Measurements from ENCODE around the gene POLE. TPM values are rescaled to one million over a fixed set of nuclear protein-coding genes. Genes with fewer than 3 reads are reported as not detected.

Gene POLE
- total RNA-seq, 2 experiments from 2014 or later, result 157 to 230 TPM

- Histone ChIP-seq H3K4me2 (ENCODE audit: low read length) (no peak overlapping the region), H2AFZ (ENCODE audit: low read length) (no peak overlapping the region), H3K36me3 (ENCODE audit: insufficient read depth, low read length) (peaks cover 33% of the 10 kb centered on the region), H3K4me1 (ENCODE audit: insufficient read depth, low read length, poor library complexity, severe bottlenecking) (peaks cover 9% of the 10 kb centered on the region), H3K4me3 (ENCODE audit: low read depth, low read length, poor library complexity, severe bottlenecking) (no peak overlapping the region), H3K9me2 (ENCODE audit: insufficient read depth, low read length) (no peaks in the 10 kb centered on the region), H3K79me2 (ENCODE audit: insufficient read depth, low read depth, low read length) (peaks cover 27% of the 10 kb centered on the region), H3K9me3 (ENCODE audit: low read length) (no peaks in the 10 kb centered on the region), H4K20me1 (ENCODE audit: insufficient read depth, low read length) (peaks cover 6% of the 10 kb centered on the region; the same call in 1 of the 2 replicates), H3K27ac (ENCODE audit: low read depth, low read length, poor library complexity, severe bottlenecking) (no peak overlapping the region)
- no peak for TF ChIP-seq EZH2phosphoT487 (IDR thresholded peaks at IDR 0.05; ENCODE audit: borderline replicate concordance, low read depth, low read length)
- TF ChIP-seq, protein P1, sequence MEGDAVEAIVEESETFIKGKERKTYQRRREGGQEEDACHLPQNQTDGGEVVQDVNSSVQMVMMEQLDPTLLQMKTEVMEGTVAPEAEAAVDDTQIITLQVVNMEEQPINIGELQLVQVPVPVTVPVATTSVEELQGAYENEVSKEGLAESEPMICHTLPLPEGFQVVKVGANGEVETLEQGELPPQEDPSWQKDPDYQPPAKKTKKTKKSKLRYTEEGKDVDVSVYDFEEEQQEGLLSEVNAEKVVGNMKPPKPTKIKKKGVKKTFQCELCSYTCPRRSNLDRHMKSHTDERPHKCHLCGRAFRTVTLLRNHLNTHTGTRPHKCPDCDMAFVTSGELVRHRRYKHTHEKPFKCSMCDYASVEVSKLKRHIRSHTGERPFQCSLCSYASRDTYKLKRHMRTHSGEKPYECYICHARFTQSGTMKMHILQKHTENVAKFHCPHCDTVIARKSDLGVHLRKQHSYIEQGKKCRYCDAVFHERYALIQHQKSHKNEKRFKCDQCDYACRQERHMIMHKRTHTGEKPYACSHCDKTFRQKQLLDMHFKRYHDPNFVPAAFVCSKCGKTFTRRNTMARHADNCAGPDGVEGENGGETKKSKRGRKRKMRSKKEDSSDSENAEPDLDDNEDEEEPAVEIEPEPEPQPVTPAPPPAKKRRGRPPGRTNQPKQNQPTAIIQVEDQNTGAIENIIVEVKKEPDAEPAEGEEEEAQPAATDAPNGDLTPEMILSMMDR (conservative IDR thresholded peaks at IDR 0.05; ENCODE audit: low read length), result no peak
- intact Hi-C loops (cut with micrococcal nuclease; ENCODE audit: unreplicated experiment), result no loop called here
- CTCF ChIA-PET (ENCODE audit: unreplicated experiment), result no interaction called here
- POLR2A ChIA-PET, result no interaction called here
- no peak for DNase-seq (ENCODE audit: low spot score)
- BruUV-seq (replicated peaks), result no TSS peak
These were observed 20.1 kb upstream of the POLE start for GRCh38 chr12:132707241-132707640.

DNA sequence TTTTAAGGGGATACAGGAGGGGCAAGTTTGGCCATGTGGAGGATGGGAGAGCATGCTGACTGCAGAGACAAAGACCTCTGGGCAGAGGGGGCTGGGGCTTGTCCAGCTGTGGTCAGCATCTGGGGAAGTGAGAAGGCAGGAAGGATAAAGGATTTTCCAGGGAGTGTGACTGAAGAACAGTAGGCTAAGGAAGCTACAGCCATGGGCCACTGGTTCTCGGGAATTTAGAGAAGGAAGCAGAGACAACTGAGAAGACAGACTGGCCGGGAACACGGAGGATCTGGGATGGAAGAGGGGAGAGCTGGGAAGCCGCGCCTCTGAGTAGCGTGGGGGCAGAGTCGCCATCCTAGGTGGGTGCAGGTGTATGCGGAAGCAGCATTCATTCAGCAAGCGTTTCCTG is 16.5 kb upstream of the POLE start:
- Histone ChIP-seq H3K4me1 (ENCODE audit: insufficient read depth, low read length, poor library complexity, severe bottlenecking) (peaks cover 11% of the 10 kb centered on the region), H4K20me1 (ENCODE audit: insufficient read depth, low read length) (no peaks in the 10 kb centered on the region), H3K9me2 (ENCODE audit: insufficient read depth, low read length) (no peaks in the 10 kb centered on the region), H2AFZ (ENCODE audit: low read length) (no peak overlapping the region), H3K9me3 (ENCODE audit: low read length) (no peaks in the 10 kb centered on the region), H3K4me3 (ENCODE audit: low read depth, low read length, poor library complexity, severe bottlenecking) (no peak overlapping the region), H3K79me2 (ENCODE audit: insufficient read depth, low read depth, low read length) (no peaks in the 10 kb centered on the region), H3K27ac (ENCODE audit: low read depth, low read length, poor library complexity, severe bottlenecking) (no peak overlapping the region), H3K4me2 (ENCODE audit: low read length) (no peak overlapping the region), H3K36me3 (ENCODE audit: insufficient read depth, low read length) (peaks cover 62% of the 10 kb centered on the region)
- CTCF ChIA-PET (ENCODE audit: unreplicated experiment), result no interaction called here
- POLR2A ChIA-PET, result interaction anchor here (1.1 kb wide), 1 partner anchor 9 kb away, joined by 3 read pairs; no protein-coding TSS in a partner anchor
- no peak for TF ChIP-seq EZH2phosphoT487 (IDR thresholded peaks at IDR 0.05; ENCODE audit: borderline replicate concordance, low read depth, low read length)
- BruUV-seq (replicated peaks), result no TSS peak
- no peak for DNase-seq (ENCODE audit: low spot score)
- intact Hi-C loops (cut with micrococcal nuclease; ENCODE audit: unreplicated experiment), result no loop called here

GRCh38 chr12:132702640-132703039 is 15.5 kb upstream of the POLE start:
- no TSS peak for BruUV-seq (replicated peaks)
- ChIA-PET POLR2A (interaction anchor here (1.2 kb wide), 1 partner anchor 7 kb away, joined by 3 read pairs; the partner anchor contains the start of gene PGAM5), CTCF (ENCODE audit: unreplicated experiment) (no interaction called here)
- Histone ChIP-seq H3K4me1 (ENCODE audit: insufficient read depth, low read length, poor library complexity, severe bottlenecking) (peaks cover 11% of the 10 kb centered on the region), H3K4me2 (ENCODE audit: low read length) (no peak overlapping the region), H3K4me3 (ENCODE audit: low read depth, low read length, poor library complexity, severe bottlenecking) (no peak overlapping the region), H3K27ac (ENCODE audit: low read depth, low read length, poor library complexity, severe bottlenecking) (no peak overlapping the region), H3K79me2 (ENCODE audit: insufficient read depth, low read depth, low read length) (no peaks in the 10 kb centered on the region), H3K9me3 (ENCODE audit: low read length) (no peaks in the 10 kb centered on the region), H4K20me1 (ENCODE audit: insufficient read depth, low read length) (no peaks in the 10 kb centered on the region), H3K36me3 (ENCODE audit: insufficient read depth, low read length) (peaks cover 72% of the 10 kb centered on the region), H2AFZ (ENCODE audit: low read length) (no peak overlapping the region), H3K9me2 (ENCODE audit: insufficient read depth, low read length) (no peaks in the 10 kb centered on the region)
- TF ChIP-seq, protein P1 (conservative IDR thresholded peaks at IDR 0.05; ENCODE audit: low read length), result no peak
- TF ChIP-seq EZH2phosphoT487 (IDR thresholded peaks at IDR 0.05; ENCODE audit: borderline replicate concordance, low read depth, low read length), result no peak
- DNase-seq (ENCODE audit: low spot score), result no peak
- intact Hi-C loops (cut with micrococcal nuclease; ENCODE audit: unreplicated experiment), result no loop called here
